Measurements from ENCODE around the gene LGALSL. TPM values are rescaled to one million over a fixed set of nuclear protein-coding genes. Genes with fewer than 3 reads are reported as not detected.
"Not testable (repeated sequence)": the region's sequence is repeated elsewhere in the genome, so short reads cannot be mapped to it uniquely, and the experiment has no call there.

The LGALSL gene
- total RNA-seq, 2 experiments from 2014 or later, result 3.2 to 4.5 TPM

GRCh38 chr2:64440843-64441242 lies 13.1 kb upstream of the LGALSL start:
- ChIA-PET POLR2A (no interaction called here), CTCF (ENCODE audit: unreplicated experiment) (no interaction called here)

GRCh38 chr2:64442277-64442676 lies 11.7 kb upstream of the LGALSL start:
- no peaks in the 10 kb centered on the region for H3K36me3 ChIP-seq (ENCODE audit: insufficient read depth, low read length)
- no peaks in the 10 kb centered on the region for H4K20me1 ChIP-seq (ENCODE audit: insufficient read depth, low read length)
- TF ChIP-seq EZH2phosphoT487 (IDR thresholded peaks at IDR 0.05; ENCODE audit: borderline replicate concordance, low read depth, low read length), result no peak
- TF ChIP-seq, protein P1, sequence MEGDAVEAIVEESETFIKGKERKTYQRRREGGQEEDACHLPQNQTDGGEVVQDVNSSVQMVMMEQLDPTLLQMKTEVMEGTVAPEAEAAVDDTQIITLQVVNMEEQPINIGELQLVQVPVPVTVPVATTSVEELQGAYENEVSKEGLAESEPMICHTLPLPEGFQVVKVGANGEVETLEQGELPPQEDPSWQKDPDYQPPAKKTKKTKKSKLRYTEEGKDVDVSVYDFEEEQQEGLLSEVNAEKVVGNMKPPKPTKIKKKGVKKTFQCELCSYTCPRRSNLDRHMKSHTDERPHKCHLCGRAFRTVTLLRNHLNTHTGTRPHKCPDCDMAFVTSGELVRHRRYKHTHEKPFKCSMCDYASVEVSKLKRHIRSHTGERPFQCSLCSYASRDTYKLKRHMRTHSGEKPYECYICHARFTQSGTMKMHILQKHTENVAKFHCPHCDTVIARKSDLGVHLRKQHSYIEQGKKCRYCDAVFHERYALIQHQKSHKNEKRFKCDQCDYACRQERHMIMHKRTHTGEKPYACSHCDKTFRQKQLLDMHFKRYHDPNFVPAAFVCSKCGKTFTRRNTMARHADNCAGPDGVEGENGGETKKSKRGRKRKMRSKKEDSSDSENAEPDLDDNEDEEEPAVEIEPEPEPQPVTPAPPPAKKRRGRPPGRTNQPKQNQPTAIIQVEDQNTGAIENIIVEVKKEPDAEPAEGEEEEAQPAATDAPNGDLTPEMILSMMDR (conservative IDR thresholded peaks at IDR 0.05; ENCODE audit: low read length), result no peak
- H3K4me3 ChIP-seq (ENCODE audit: low read depth, low read length, poor library complexity, severe bottlenecking), result no peak overlapping the region
- H3K4me1 ChIP-seq (ENCODE audit: insufficient read depth, low read length, poor library complexity, severe bottlenecking), result no peaks in the 10 kb centered on the region
- H3K79me2 ChIP-seq (ENCODE audit: insufficient read depth, low read depth, low read length), result no peaks in the 10 kb centered on the region
- intact Hi-C loops (cut with micrococcal nuclease; ENCODE audit: unreplicated experiment), result no loop called here
- H3K9me3 ChIP-seq (ENCODE audit: low read length), result no peaks in the 10 kb centered on the region
- CTCF ChIA-PET (ENCODE audit: unreplicated experiment), result no interaction called here
- no peak overlapping the region for H3K27ac ChIP-seq (ENCODE audit: low read depth, low read length, poor library complexity, severe bottlenecking)
- H3K9me2 ChIP-seq (ENCODE audit: insufficient read depth, low read length), result no peaks in the 10 kb centered on the region
- BruUV-seq (replicated peaks), result no TSS peak
- DNase-seq (ENCODE audit: low spot score), result no peak
- H2AFZ ChIP-seq (ENCODE audit: low read length), result no peak overlapping the region
- no peak overlapping the region for H3K4me2 ChIP-seq (ENCODE audit: low read length)
- POLR2A ChIA-PET, result no interaction called here

More at GRCh38 chr2:64440843-64441242, 13.1 kb upstream of the LGALSL start:
- BruUV-seq (replicated peaks), result no TSS peak
- H3K27ac ChIP-seq (ENCODE audit: low read depth, low read length, poor library complexity, severe bottlenecking), result no peak overlapping the region
- no peak for TF ChIP-seq EZH2phosphoT487 (IDR thresholded peaks at IDR 0.05; ENCODE audit: borderline replicate concordance, low read depth, low read length)
- TF ChIP-seq, protein P1 (conservative IDR thresholded peaks at IDR 0.05; ENCODE audit: low read length), result no peak
- H2AFZ ChIP-seq (ENCODE audit: low read length), result no peak overlapping the region
- H3K4me3 ChIP-seq (ENCODE audit: low read depth, low read length, poor library complexity, severe bottlenecking), result no peak overlapping the region
- intact Hi-C loops (cut with micrococcal nuclease; ENCODE audit: unreplicated experiment), result no loop called here
- H3K9me2 ChIP-seq (ENCODE audit: insufficient read depth, low read length), result no peaks in the 10 kb centered on the region
- no peaks in the 10 kb centered on the region for H4K20me1 ChIP-seq (ENCODE audit: insufficient read depth, low read length)
- no peaks in the 10 kb centered on the region for H3K79me2 ChIP-seq (ENCODE audit: insufficient read depth, low read depth, low read length)
- no peaks in the 10 kb centered on the region for H3K9me3 ChIP-seq (ENCODE audit: low read length)
- DNase-seq (ENCODE audit: low spot score), result no peak
- no peak overlapping the region for H3K4me2 ChIP-seq (ENCODE audit: low read length)
- no peaks in the 10 kb centered on the region for H3K4me1 ChIP-seq (ENCODE audit: insufficient read depth, low read length, poor library complexity, severe bottlenecking)
- no peaks in the 10 kb centered on the region for H3K36me3 ChIP-seq (ENCODE audit: insufficient read depth, low read length)

- POLR2A ChIA-PET, result no interaction called here
- no peak for TF ChIP-seq EZH2phosphoT487 (IDR thresholded peaks at IDR 0.05; ENCODE audit: borderline replicate concordance, low read depth, low read length)
- TF ChIP-seq, protein P1 (conservative IDR thresholded peaks at IDR 0.05; ENCODE audit: low read length), result no peak
- no TSS peak for BruUV-seq (replicated peaks)
- Histone ChIP-seq H3K9me2 (ENCODE audit: insufficient read depth, low read length) (no peaks in the 10 kb centered on the region), H3K4me3 (ENCODE audit: low read depth, low read length, poor library complexity, severe bottlenecking) (no peak overlapping the region), H3K27ac (ENCODE audit: low read depth, low read length, poor library complexity, severe bottlenecking) (no peak overlapping the region), H2AFZ (ENCODE audit: low read length) (no peak overlapping the region), H3K4me2 (ENCODE audit: low read length) (no peak overlapping the region), H3K36me3 (ENCODE audit: insufficient read depth, low read length) (no peaks in the 10 kb centered on the region), H3K79me2 (ENCODE audit: insufficient read depth, low read depth, low read length) (no peaks in the 10 kb centered on the region), H3K4me1 (ENCODE audit: insufficient read depth, low read length, poor library complexity, severe bottlenecking) (no peaks in the 10 kb centered on the region), H3K9me3 (ENCODE audit: low read length) (no peaks in the 10 kb centered on the region), H4K20me1 (ENCODE audit: insufficient read depth, low read length) (no peaks in the 10 kb centered on the region)
- DNase-seq (ENCODE audit: low spot score), result no peak
- intact Hi-C loops (cut with micrococcal nuclease; ENCODE audit: unreplicated experiment), result no loop called here
- CTCF ChIA-PET (ENCODE audit: unreplicated experiment), result no interaction called here
Measured at GRCh38 chr2:64442801-64443429, 11.0 kb upstream of the LGALSL start.

DNA sequence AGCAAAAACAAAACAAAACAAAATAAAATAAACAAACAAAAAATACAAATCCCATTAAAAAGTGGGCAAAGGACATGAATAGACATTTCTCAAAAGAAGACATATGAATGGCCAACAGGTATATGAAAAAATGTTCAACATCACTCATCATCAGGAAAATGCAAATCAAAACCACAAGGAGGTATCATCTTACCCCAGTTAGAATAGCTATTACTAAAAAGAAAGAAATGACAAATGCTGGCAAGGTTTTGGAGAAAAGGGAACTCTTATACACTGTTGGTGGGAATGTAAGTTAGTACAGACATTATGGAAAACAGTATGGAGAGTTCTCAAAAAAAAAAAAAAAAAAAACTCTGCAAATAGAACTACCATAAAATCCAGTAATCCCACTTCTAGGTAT lies 8.0 kb upstream of the LGALSL start:
- DNase-seq (ENCODE audit: low spot score); H3K36me3 ChIP-seq (ENCODE audit: insufficient read depth, low read length); H3K27ac ChIP-seq (ENCODE audit: low read depth, low read length, poor library complexity, severe bottlenecking); H3K79me2 ChIP-seq (ENCODE audit: insufficient read depth, low read depth, low read length); H4K20me1 ChIP-seq (ENCODE audit: insufficient read depth, low read length); H3K9me2 ChIP-seq (ENCODE audit: insufficient read depth, low read length); intact Hi-C loops (cut with micrococcal nuclease; ENCODE audit: unreplicated experiment); H3K4me1 ChIP-seq (ENCODE audit: insufficient read depth, low read length, poor library complexity, severe bottlenecking); H3K4me3 ChIP-seq (ENCODE audit: low read depth, low read length, poor library complexity, severe bottlenecking); CTCF ChIA-PET (ENCODE audit: unreplicated experiment); H2AFZ ChIP-seq (ENCODE audit: low read length); H3K9me3 ChIP-seq (ENCODE audit: low read length); BruUV-seq (replicated peaks); H3K4me2 ChIP-seq (ENCODE audit: low read length): not testable (repeated sequence)
- POLR2A ChIA-PET, result interaction anchor here (0.6 to 0.7 kb wide), 3 partner anchors 15 to 1185 kb away, joined by 3 to 4 read pairs (median 3); no protein-coding TSS in a partner anchor

All from OCI-LY7 (cell line).